Measurements from ENCODE around the gene RPL27. TPM values are rescaled to one million over a fixed set of nuclear protein-coding genes. Genes with fewer than 3 reads are reported as not detected.

The RPL27 gene
- total RNA-seq, 2 experiments from 2014 or later = 1,640 to 1,647 TPM

GRCh38 chr17:43014020-43014648 is 15.9 kb downstream of the RPL27 start:
- Mint-ChIP-seq H3K27ac (no peak overlapping the region), H3K4me1 (ENCODE audit: low read depth) (peaks cover 17% of the 10 kb centered on the region), H3K36me3 (ENCODE audit: low read depth) (peaks cover 3% of the 10 kb centered on the region), H3K4me3 (no peak overlapping the region), H3K27me3 (no peaks in the 10 kb centered on the region), H3K9me3 (no peaks in the 10 kb centered on the region)
- ATAC-seq (no peak), DNase-seq (no peak)
- intact Hi-C loops (cut with micrococcal nuclease) = loop anchor here (10.0 kb wide), 1 partner anchor 201 kb away; the partner anchor contains the start of gene TMEM106A
- ChIA-PET POLR2A (interaction anchor here (1.0 to 6.4 kb wide), 5 partner anchors 8 to 302 kb away, joined by 4 to 36 read pairs (median 13); partner anchors contain the start of genes IFI35 and RPL27), CTCF (interaction anchor here (1.0 to 1.6 kb wide), 3 partner anchors 10 to 18 kb away, joined by 3 to 7 read pairs (median 4); no protein-coding TSS in a partner anchor)
- TF ChIP-seq CTCF (IDR thresholded peaks at IDR 0.05) = no peak

GRCh38 chr17:43014649-43015542 is 16.7 kb downstream of the RPL27 start:
- no peak for TF ChIP-seq CTCF (IDR thresholded peaks at IDR 0.05)
- Mint-ChIP-seq H3K9me3 (no peaks in the 10 kb centered on the region), H3K27me3 (no peaks in the 10 kb centered on the region), H3K4me1 (ENCODE audit: low read depth) (peaks cover 24% of the 10 kb centered on the region), H3K27ac (no peak overlapping the region), H3K36me3 (ENCODE audit: low read depth) (peaks cover 3% of the 10 kb centered on the region), H3K4me3 (no peak overlapping the region)
- intact Hi-C loops (cut with micrococcal nuclease) = loop anchor here (10.0 kb wide), 1 partner anchor 200 kb away; the partner anchor contains the start of gene TMEM106A
- ChIA-PET CTCF (interaction anchor here (1.0 to 1.6 kb wide), 2 partner anchors 9 to 18 kb away, joined by 3 to 4 read pairs; no protein-coding TSS in a partner anchor), POLR2A (interaction anchor here (1.0 to 6.4 kb wide), 4 partner anchors 8 to 301 kb away, joined by 4 to 36 read pairs (median 8); partner anchors contain the start of genes IFI35 and RPL27)
- DNase-seq (no peak), ATAC-seq (no peak)

GRCh38 chr17:43015579-43015978 is 17.4 kb downstream of the RPL27 start:
- Mint-ChIP-seq H3K4me1 (ENCODE audit: low read depth) (peaks cover 24% of the 10 kb centered on the region), H3K27me3 (no peaks in the 10 kb centered on the region), H3K9me3 (no peaks in the 10 kb centered on the region), H3K27ac (no peak overlapping the region), H3K36me3 (ENCODE audit: low read depth) (no peaks in the 10 kb centered on the region), H3K4me3 (no peak overlapping the region)
- ChIA-PET CTCF (interaction anchor here (1.6 kb wide), 1 partner anchor 8 kb away, joined by 4 read pairs; no protein-coding TSS in a partner anchor), POLR2A (interaction anchor here (1.0 to 6.4 kb wide), 4 partner anchors 9 to 300 kb away, joined by 3 to 36 read pairs (median 8); partner anchors contain the start of genes IFI35 and RPL27)
- ATAC-seq (no peak), DNase-seq (no peak)
- intact Hi-C loops (cut with micrococcal nuclease) = loop anchor here (10.0 kb wide), 1 partner anchor 199 kb away; the partner anchor contains the start of gene TMEM106A
- TF ChIP-seq CTCF (IDR thresholded peaks at IDR 0.05) = no peak

GRCh38 chr17:43016216-43016615 is 18.0 kb downstream of the RPL27 start:
- peaks cover 27% of the 10 kb centered on the region for H3K4me1 Mint-ChIP-seq (ENCODE audit: low read depth)
- DNase-seq (no peak), ATAC-seq (no peak)
- H3K4me3 Mint-ChIP-seq = no peak overlapping the region
- no peak for TF ChIP-seq CTCF (IDR thresholded peaks at IDR 0.05)
- ChIA-PET CTCF (no interaction called here), POLR2A (interaction anchor here (1.0 to 6.4 kb wide), 3 partner anchors 14 to 299 kb away, joined by 3 to 36 read pairs (median 13); partner anchors contain the start of gene RPL27)
- H3K27me3 Mint-ChIP-seq = no peaks in the 10 kb centered on the region
- H3K9me3 Mint-ChIP-seq = no peaks in the 10 kb centered on the region
- H3K27ac Mint-ChIP-seq = no peak overlapping the region
- intact Hi-C loops (cut with micrococcal nuclease) = loop anchor here (10.0 kb wide), 1 partner anchor 199 kb away; the partner anchor contains the start of gene TMEM106A
- no peaks in the 10 kb centered on the region for H3K36me3 Mint-ChIP-seq (ENCODE audit: low read depth)
